Neural progenitor cell (in vitro differentiated cells): ENCODE results near the gene STK17B. TPM values are rescaled to one million over a fixed set of nuclear protein-coding genes. Genes with fewer than 3 reads are reported as not detected.

Experiments
- DNase-seq: peaks from one replicate; pipeline ENCODE4 v3.0.0-alpha.2; 2016; ENCODE audit warnings: low spot score
- H2AFZ ChIP-seq: fragments of 200-600 bp; sonication (generic); replicated peaks from 2 replicates; pipeline ENCODE4 v1.6.1; 2016; ENCODE audit warnings: antibody characterized with exemption
- H3F3A ChIP-seq: fragments of 200-600 bp; sonication (generic); 2 replicates; pipeline ENCODE4 v1.6.1; 2016; ENCODE audit warnings: antibody characterized with exemption, low read depth
- H3K27ac ChIP-seq: fragments of 200-600 bp; sonication (generic); 2 replicates; pipeline ENCODE4 v1.5.1; 2016; ENCODE audit warnings: mild to moderate bottlenecking
- H3K27me3 ChIP-seq: fragments of 200-600 bp; sonication (generic); 2 replicates; pipeline ENCODE4 v1.6.1; 2016; ENCODE audit warnings: mild to moderate bottlenecking, moderate library complexity
- H3K36me3 ChIP-seq: fragments of 200-600 bp; sonication (generic); 2 replicates; pipeline ENCODE4 v1.5.1; 2016
- H3K4me1 ChIP-seq: fragments of 200-600 bp; sonication (generic); 2 replicates; pipeline ENCODE4 v1.6.1; 2016; ENCODE audit warnings: mixed run types
- H3K4me2 ChIP-seq: fragments of 200-600 bp; sonication (generic); 2 replicates; pipeline ENCODE4 v1.6.1; 2016
- H3K4me3 ChIP-seq: fragments of 200-600 bp; sonication (generic); 2 replicates; pipeline ENCODE4 v1.5.1; 2016
- H3K79me2 ChIP-seq: fragments of 200-600 bp; sonication (generic); 2 replicates; pipeline ENCODE4 v1.6.1; 2016; ENCODE audit warnings: low read depth
- H3K9ac ChIP-seq: fragments of 200-600 bp; sonication (generic); 2 replicates; pipeline ENCODE4 v1.6.1; 2016
- H3K9me3 ChIP-seq: fragments of 200-600 bp; sonication (generic); 2 replicates; pipeline ENCODE4 v1.5.1; 2016; ENCODE audit warnings: low read depth
- H4K20me1 ChIP-seq: fragments of 200-600 bp; sonication (generic); 2 replicates; pipeline ENCODE4 v1.6.1; 2016; ENCODE audit warnings: low read depth
- H3K27ac Mint-ChIP-seq: 3 replicates; pipeline ENCODE4 v1.8.0; 2021; ENCODE audit warnings: mixed read lengths
- H3K27me3 Mint-ChIP-seq: 2 replicates; pipeline ENCODE4 v1.8.0; 2022; ENCODE audit warnings: low read depth, mild to moderate bottlenecking, inconsistent platforms, moderate library complexity, mixed read lengths; ENCODE audit not compliant: insufficient read depth
- H3K36me3 Mint-ChIP-seq: 3 replicates; pipeline ENCODE4 v1.8.0; 2021; ENCODE audit warnings: mixed read lengths
- H3K4me1 Mint-ChIP-seq: 3 replicates; pipeline ENCODE4 v1.8.0; 2021; ENCODE audit warnings: mixed read lengths
- H3K4me3 Mint-ChIP-seq: 3 replicates; pipeline ENCODE4 v1.8.0; 2021; ENCODE audit warnings: mild to moderate bottlenecking, moderate library complexity, mixed read lengths
- H3K9me3 Mint-ChIP-seq: 3 replicates; pipeline ENCODE4 v1.8.0; 2020; ENCODE audit warnings: mixed read lengths
- EZH2 ChIP-seq: fragments of 200-600 bp; sonication (generic); IDR thresholded peaks from 2 replicates; pipeline ENCODE4 v1.6.1; 2017; ENCODE audit warnings: antibody characterized with exemption, mild to moderate bottlenecking, moderate library complexity
- EZH2phosphoT487 ChIP-seq: fragments of 200-600 bp; sonication (generic); IDR thresholded peaks from 2 replicates; pipeline ENCODE4 v1.6.1; 2017; ENCODE audit warnings: antibody characterized with exemption
- total RNA-seq: library from RNA; depleted of rRNA; stranded (reverse); fragments of >200 nt; gene quantifications from 2 replicates; pipeline ENCODE4 v1.2.3, GENCODE V29; 2015; ENCODE audit warnings: low replicate concordance
- TF ChIP-seq, protein P1 (sequence below): fragments of 200-600 bp; sonication (generic); IDR thresholded peaks from 2 replicates; pipeline ENCODE4 v1.5.1; 2017; ENCODE audit warnings: antibody characterized with exemption, mild to moderate bottlenecking

Gene STK17B
- total RNA-seq, 1 donor from 2014 or later: 35.4 TPM

DNA sequence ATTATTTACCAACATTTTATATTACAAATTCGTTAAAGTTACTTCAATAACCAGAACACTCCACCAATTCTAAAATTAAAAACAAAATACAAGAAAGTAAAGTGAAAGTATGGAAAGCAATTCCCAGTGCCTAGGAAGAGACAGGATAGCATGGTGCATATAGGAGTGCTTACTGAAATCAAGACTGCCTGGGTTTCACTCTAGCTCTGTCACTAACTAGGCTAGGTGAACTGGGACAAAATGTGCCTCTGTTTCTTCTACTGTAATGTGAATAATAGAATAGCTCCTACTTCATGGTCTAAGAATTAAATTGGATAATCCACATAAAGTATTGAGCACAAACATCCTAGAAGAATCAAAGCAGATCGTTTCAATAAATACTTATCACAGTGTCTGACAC lies 22.6 kb downstream of the STK17B start:
- no peak overlapping the region for H3K27ac ChIP-seq
- H3K9me3 ChIP-seq: no peaks in the 10 kb centered on the region
- no peaks in the 10 kb centered on the region for H3K27me3 ChIP-seq
- no peak overlapping the region for H3K9ac ChIP-seq
- H3K4me3 ChIP-seq: no peak overlapping the region
- TF ChIP-seq EZH2phosphoT487 (no peak), EZH2 (no peak)
- TF ChIP-seq, protein P1, sequence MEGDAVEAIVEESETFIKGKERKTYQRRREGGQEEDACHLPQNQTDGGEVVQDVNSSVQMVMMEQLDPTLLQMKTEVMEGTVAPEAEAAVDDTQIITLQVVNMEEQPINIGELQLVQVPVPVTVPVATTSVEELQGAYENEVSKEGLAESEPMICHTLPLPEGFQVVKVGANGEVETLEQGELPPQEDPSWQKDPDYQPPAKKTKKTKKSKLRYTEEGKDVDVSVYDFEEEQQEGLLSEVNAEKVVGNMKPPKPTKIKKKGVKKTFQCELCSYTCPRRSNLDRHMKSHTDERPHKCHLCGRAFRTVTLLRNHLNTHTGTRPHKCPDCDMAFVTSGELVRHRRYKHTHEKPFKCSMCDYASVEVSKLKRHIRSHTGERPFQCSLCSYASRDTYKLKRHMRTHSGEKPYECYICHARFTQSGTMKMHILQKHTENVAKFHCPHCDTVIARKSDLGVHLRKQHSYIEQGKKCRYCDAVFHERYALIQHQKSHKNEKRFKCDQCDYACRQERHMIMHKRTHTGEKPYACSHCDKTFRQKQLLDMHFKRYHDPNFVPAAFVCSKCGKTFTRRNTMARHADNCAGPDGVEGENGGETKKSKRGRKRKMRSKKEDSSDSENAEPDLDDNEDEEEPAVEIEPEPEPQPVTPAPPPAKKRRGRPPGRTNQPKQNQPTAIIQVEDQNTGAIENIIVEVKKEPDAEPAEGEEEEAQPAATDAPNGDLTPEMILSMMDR: no peak
- no peaks in the 10 kb centered on the region for H3K79me2 ChIP-seq
- no peak overlapping the region for H3K27ac Mint-ChIP-seq
- H3K4me3 Mint-ChIP-seq: no peak overlapping the region
- DNase-seq: no peak
- no peak overlapping the region for H2AFZ ChIP-seq
- no peaks in the 10 kb centered on the region for H3K4me1 ChIP-seq
- H3K4me2 ChIP-seq: no peak overlapping the region
- H3K36me3 Mint-ChIP-seq: peaks cover 12% of the 10 kb centered on the region
- no peaks in the 10 kb centered on the region for H3K4me1 Mint-ChIP-seq
- peaks cover 2% of the 10 kb centered on the region for H3K27me3 Mint-ChIP-seq
- H4K20me1 ChIP-seq: no peaks in the 10 kb centered on the region
- H3K9me3 Mint-ChIP-seq: no peaks in the 10 kb centered on the region
- H3K36me3 ChIP-seq: no peaks in the 10 kb centered on the region
- H3F3A ChIP-seq: no peaks in the 10 kb centered on the region

DNA sequence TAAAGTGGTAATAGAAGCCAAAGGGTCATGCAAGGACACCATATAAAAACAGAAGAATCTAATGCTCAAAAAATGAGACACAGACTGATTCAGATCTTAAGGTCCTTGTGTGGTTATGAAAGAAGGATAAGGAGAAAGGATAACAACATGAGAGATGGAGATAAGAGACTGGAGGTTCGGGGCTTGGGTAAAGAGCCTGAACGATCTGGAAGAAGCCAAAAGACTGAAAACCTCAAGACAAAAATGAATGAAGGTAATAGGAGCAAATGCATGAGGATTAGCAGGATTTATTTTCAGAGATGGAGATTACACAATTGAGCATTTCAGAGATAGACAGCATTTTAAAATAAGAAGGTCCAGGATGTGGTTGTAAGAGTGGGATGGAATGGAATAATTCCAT lies 26.1 kb downstream of the STK17B start:
- Histone ChIP-seq H3K9ac (no peak overlapping the region), H3K27ac (no peak overlapping the region), H3K79me2 (no peaks in the 10 kb centered on the region), H3K4me1 (no peaks in the 10 kb centered on the region), H3K9me3 (no peaks in the 10 kb centered on the region), H4K20me1 (no peaks in the 10 kb centered on the region), H2AFZ (no peak overlapping the region), H3K27me3 (no peaks in the 10 kb centered on the region), H3K36me3 (no peaks in the 10 kb centered on the region), H3K4me2 (no peak overlapping the region), H3K4me3 (no peak overlapping the region), H3F3A (no peaks in the 10 kb centered on the region)
- TF ChIP-seq EZH2phosphoT487 (no peak), EZH2 (no peak)
- TF ChIP-seq, protein P1: no peak
- H3K9me3 Mint-ChIP-seq: no peaks in the 10 kb centered on the region
- H3K4me3 Mint-ChIP-seq: no peak overlapping the region
- DNase-seq: no peak
- H3K4me1 Mint-ChIP-seq: no peaks in the 10 kb centered on the region
- H3K27me3 Mint-ChIP-seq: peaks cover 2% of the 10 kb centered on the region
- H3K27ac Mint-ChIP-seq: no peak overlapping the region
- peaks cover 12% of the 10 kb centered on the region for H3K36me3 Mint-ChIP-seq

DNA sequence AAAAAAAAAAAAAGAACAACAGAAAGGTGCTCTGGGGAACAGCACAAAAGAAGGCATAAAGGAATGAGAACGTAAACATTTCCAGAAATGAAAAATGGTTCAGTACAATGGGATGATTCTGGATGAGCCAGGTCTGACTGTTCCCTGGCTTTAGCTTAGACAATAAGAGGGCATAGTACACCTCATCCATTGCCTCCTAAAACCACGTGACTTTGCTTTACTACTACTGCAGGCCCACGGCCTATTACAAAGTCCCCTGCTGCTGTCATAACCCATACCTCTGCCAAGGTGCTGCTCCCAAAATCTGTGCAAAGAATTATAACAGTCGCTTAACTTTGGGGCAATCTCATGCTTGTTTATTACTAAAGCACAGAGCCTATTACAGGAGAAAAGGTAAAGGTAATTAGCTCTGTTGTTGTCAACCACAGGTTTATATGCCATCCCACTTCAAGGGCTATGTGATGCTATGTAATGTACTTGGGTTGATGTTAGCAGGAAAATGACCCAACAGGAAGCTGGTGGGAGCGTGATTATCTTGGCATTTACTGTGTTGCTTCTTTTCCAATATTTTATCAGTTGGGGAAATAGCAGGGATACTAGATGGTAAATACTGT lies 26.8 kb downstream of the STK17B start:
- Histone ChIP-seq H3K27me3 (no peaks in the 10 kb centered on the region), H4K20me1 (no peaks in the 10 kb centered on the region), H3K79me2 (no peaks in the 10 kb centered on the region), H2AFZ (no peak overlapping the region), H3K4me3 (no peak overlapping the region), H3K9ac (no peak overlapping the region), H3K27ac (no peak overlapping the region), H3F3A (no peaks in the 10 kb centered on the region), H3K9me3 (no peaks in the 10 kb centered on the region), H3K4me2 (no peak overlapping the region), H3K36me3 (no peaks in the 10 kb centered on the region), H3K4me1 (no peaks in the 10 kb centered on the region)
- H3K27me3 Mint-ChIP-seq: peaks cover 2% of the 10 kb centered on the region
- DNase-seq: no peak
- H3K27ac Mint-ChIP-seq: no peak overlapping the region
- H3K36me3 Mint-ChIP-seq: peaks cover 13% of the 10 kb centered on the region
- no peaks in the 10 kb centered on the region for H3K9me3 Mint-ChIP-seq
- TF ChIP-seq EZH2phosphoT487: no peak
- no peak for TF ChIP-seq EZH2
- TF ChIP-seq, protein P1: no peak
- H3K4me3 Mint-ChIP-seq: no peak overlapping the region
- H3K4me1 Mint-ChIP-seq: no peaks in the 10 kb centered on the region
